Small intestine (tissue), 7 donors: ENCODE results near the gene ABLIM3. TPM values are rescaled to one million over a fixed set of nuclear protein-coding genes. Genes with fewer than 3 reads are reported as not detected.

Source experiments
- DNase-seq, 2 donors: peaks; one replicate each; pipeline versions ENCODE4 v3.0.0 to v3.0.0-alpha.2; 2013
- FAIRE-seq: peaks from 2 replicates; lab custom pipeline; 2012; peaks lifted over from hg19 to GRCh38; lab: Jason Lieb, UNC
- H3K27ac ChIP-seq, 3 donors: one replicate each; pipeline ENCODE4 v1.5.1; 2013; ENCODE audit warnings: low read length in 2 of 3, mild to moderate bottlenecking in 2 of 3, control low read depth in 1 of 3, inconsistent platforms in 1 of 3, low read depth in 1 of 3, moderate library complexity in 1 of 3
- H3K27me3 ChIP-seq, 3 donors: one replicate each; pipeline ENCODE4 v1.6.1; 2013; ENCODE audit warnings: low read length in 3 of 3, inconsistent platforms in 1 of 3; ENCODE audit not compliant: control insufficient read depth in 3 of 3, insufficient read depth in 3 of 3
- H3K36me3 ChIP-seq, 3 donors: one replicate each; pipeline ENCODE4 v1.6.1; 2013; ENCODE audit warnings: low read length in 3 of 3, inconsistent platforms in 1 of 3, low read depth in 1 of 3, mild to moderate bottlenecking in 1 of 3, moderate library complexity in 1 of 3; ENCODE audit not compliant: control insufficient read depth in 3 of 3, insufficient read depth in 2 of 3
- H3K4me1 ChIP-seq, 3 donors: one replicate each; pipeline ENCODE4 v1.6.1; 2013; ENCODE audit warnings: low read length in 2 of 3, inconsistent platforms in 1 of 3, low read depth in 1 of 3, mild to moderate bottlenecking in 1 of 3, moderate library complexity in 1 of 3; ENCODE audit not compliant: control insufficient read depth in 3 of 3, insufficient read depth in 2 of 3
- H3K4me3 ChIP-seq, 3 donors: one replicate each; pipeline ENCODE4 v1.5.1; 2013; ENCODE audit warnings: low read length in 3 of 3, control low read depth in 1 of 3, inconsistent platforms in 1 of 3, low read depth in 1 of 3, mild to moderate bottlenecking in 1 of 3, moderate library complexity in 1 of 3
- H3K9me3 ChIP-seq, 2 donors: one replicate each; pipeline ENCODE4 v1.6.1; 2013; ENCODE audit warnings: low read depth in 1 of 2, low read length in 1 of 2; ENCODE audit not compliant: control insufficient read depth in 2 of 2, insufficient read depth in 1 of 2
- WGBS, 3 donors: extraction: QIAGEN DNeasy Blood & Tissue Kit; methylation state at CpG; one replicate each; pipeline ENCODE4 v1.1.7; 2013; 5-methylcytosine and 5-hydroxymethylcytosine counted together
- polyA plus RNA-seq, 4 donors: library from polyadenylated mRNA; stranded (reverse) in 3 of 4; unstranded in 1 of 4; fragments of 200-250 nt in 3 of 4; fragments of 120-200 nt in 1 of 4; gene quantifications; one replicate each; pipeline versions ENCODE4 v1.2.1 to v1.2.3, GENCODE V29; 2013
- donor health status: healthy with polysubstance abuse.
- donor health status: control.
- donor health status: control.
- donor health status: Bipolar disorder and iron deficiency.
- donor health status: healthy.

ABLIM3 gene
- polyA plus RNA-seq, 4 donors, result 0.89 to 10.0 (median 5.3) TPM

DNA sequence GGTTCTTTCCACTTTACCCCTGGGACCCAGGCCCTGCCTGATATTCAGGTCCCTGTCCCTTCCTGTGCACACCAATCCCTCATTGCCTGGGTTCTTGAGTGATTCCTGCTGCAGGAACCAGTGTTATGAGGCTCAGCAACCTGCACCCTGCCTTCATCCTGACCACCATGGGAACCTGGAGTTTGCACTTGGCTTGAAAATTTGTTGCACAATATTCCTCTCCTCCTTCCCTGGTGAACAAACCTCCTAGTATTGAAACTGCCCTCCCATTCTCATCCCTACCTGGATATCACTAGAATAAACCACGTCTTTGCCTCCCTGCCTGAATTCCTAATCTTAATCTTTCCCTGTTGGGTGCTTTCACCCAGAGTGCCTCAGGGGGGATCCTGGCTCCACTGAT lies 78.3 kb downstream of the ABLIM3 start:
- H3K4me3 ChIP-seq, result no peak overlapping the region
- no peaks in the 10 kb centered on the region for H3K27me3 ChIP-seq
- H3K9me3 ChIP-seq, result no peaks in the 10 kb centered on the region
- no peak for FAIRE-seq
- no peak for DNase-seq
- peaks cover 0 to 5% (median 0%) of the 10 kb centered on the region in 3 donors for H3K36me3 ChIP-seq
- no peak overlapping the region for H3K27ac ChIP-seq
- WGBS, 3 donors, result 53 to 69% (median 57%) methylated on average over 1 of the region's 1 CpG
- no peaks in the 10 kb centered on the region for H3K4me1 ChIP-seq

DNA sequence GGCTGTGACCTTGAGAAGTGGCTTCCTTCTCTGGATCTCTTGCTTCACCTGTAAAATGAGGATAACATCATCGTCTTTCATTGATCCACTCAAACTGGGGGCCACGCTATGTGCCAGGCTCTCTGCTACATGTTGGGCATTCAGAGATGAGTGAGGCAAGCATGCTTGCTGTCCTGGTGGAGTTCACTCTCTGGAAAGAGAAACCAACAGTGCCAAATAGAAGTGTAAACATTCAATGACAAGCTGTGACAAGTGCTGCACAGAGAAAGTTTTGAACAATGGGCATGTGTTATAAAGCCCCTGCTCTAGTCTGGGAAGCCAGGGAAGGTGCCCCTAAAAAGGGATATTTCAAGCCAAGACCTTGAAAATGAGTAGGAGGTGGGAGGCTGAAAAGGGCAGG lies 79.5 kb downstream of the ABLIM3 start:
- WGBS, 3 donors, result 69 to 85% (median 70%) methylated on average over 2 of the region's 2 CpGs
- Histone ChIP-seq H3K9me3 (no peaks in the 10 kb centered on the region), H3K4me1 (no peaks in the 10 kb centered on the region), H3K27me3 (no peaks in the 10 kb centered on the region), H3K27ac (peak overlapping the region in 1 of 3 donors; percentile 1), H3K36me3 (peaks cover 0 to 5% (median 0%) of the 10 kb centered on the region in 3 donors), H3K4me3 (no peak overlapping the region)
- FAIRE-seq (no peak), DNase-seq (no peak)

- FAIRE-seq, result no peak
- no peak overlapping the region for H3K4me3 ChIP-seq
- H3K27me3 ChIP-seq, result no peaks in the 10 kb centered on the region
- H3K4me1 ChIP-seq, result no peaks in the 10 kb centered on the region
- H3K9me3 ChIP-seq, result no peaks in the 10 kb centered on the region
- WGBS, 3 donors, result 20 to 27% (median 25%) methylated on average over 1 of the region's 1 CpG
- no peak for DNase-seq
- H3K27ac ChIP-seq, result peak overlapping the region in 1 of 3 donors; percentile 1
- peaks cover 0 to 5% (median 0%) of the 10 kb centered on the region in 3 donors for H3K36me3 ChIP-seq
These were observed 80.0 kb downstream of the ABLIM3 start for GRCh38 chr5:149221326-149221725.

GRCh38 chr5:149221731-149222342 lies 80.5 kb downstream of the ABLIM3 start:
- no peak overlapping the region for H3K27ac ChIP-seq
- H3K27me3 ChIP-seq, result no peaks in the 10 kb centered on the region
- H3K36me3 ChIP-seq, result peaks cover 0 to 5% (median 0%) of the 10 kb centered on the region in 3 donors
- DNase-seq (no peak), FAIRE-seq (no peak)
- WGBS, 3 donors, result 66 to 82% (median 80%) methylated on average over 4 of the region's 4 CpGs
- no peaks in the 10 kb centered on the region for H3K4me1 ChIP-seq
- H3K4me3 ChIP-seq, result no peak overlapping the region
- no peaks in the 10 kb centered on the region for H3K9me3 ChIP-seq

- DNase-seq (no peak), FAIRE-seq (no peak)
- Histone ChIP-seq H3K27ac (no peak overlapping the region), H3K4me1 (no peaks in the 10 kb centered on the region), H3K27me3 (no peaks in the 10 kb centered on the region), H3K4me3 (no peak overlapping the region), H3K36me3 (peaks cover 0 to 2% (median 0%) of the 10 kb centered on the region in 3 donors), H3K9me3 (no peaks in the 10 kb centered on the region)
- WGBS, 3 donors, result 78 to 85% (median 83%) methylated on average over 11 of the region's 11 CpGs
These were observed 82.0 kb downstream of the ABLIM3 start for GRCh38 chr5:149223081-149223848.

- FAIRE-seq, result no peak
These were observed 83.0 kb downstream of the ABLIM3 start for GRCh38 chr5:149224282-149224681.

DNA sequence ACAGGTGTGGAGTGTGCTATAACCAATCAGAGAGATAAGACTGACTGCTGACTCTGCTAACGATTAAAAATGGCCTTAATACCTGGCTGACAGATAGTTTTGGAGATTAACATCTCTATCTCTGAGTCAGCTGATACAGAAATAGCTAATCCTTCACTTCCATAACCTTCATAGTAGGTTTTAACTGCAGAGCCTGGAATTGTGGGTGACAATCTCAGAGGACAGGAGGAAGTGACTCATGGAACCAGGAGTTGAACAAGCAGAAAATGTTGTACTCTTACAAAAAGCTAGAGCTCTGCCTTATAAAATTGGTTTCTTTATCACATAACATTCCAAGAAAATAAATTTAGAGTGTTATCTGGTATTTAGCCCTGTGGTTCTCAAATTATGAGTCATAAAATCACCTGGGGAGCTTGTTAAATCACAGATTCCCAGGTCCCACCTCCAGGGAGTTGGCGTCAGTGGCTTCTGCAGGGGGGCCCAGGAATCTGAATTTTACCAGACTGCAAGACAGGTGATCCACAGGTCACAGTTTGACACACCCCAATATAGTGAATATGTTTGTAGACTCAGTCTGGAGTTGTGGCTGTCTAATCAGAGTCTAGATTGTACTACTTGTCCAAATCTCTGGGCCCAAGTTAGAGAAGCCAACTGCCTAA lies 86.0 kb downstream of the ABLIM3 start:
- Histone ChIP-seq H3K9me3 (no peaks in the 10 kb centered on the region), H3K4me3 (no peak overlapping the region), H3K27me3 (peaks cover 0 to 5% (median 0%) of the 10 kb centered on the region in 3 donors), H3K27ac (peak overlapping the region in 1 of 3 donors; percentile 31), H3K4me1 (no peaks in the 10 kb centered on the region), H3K36me3 (no peaks in the 10 kb centered on the region)
- 33 to 69% (median 63%) methylated on average over 2 of the region's 2 CpGs for WGBS, 3 donors
- FAIRE-seq (no peak), DNase-seq (no peak)

More at GRCh38 chr5:149224282-149224681, 83.0 kb downstream of the ABLIM3 start:
- Histone ChIP-seq H3K4me1 (no peaks in the 10 kb centered on the region), H3K36me3 (no peaks in the 10 kb centered on the region), H3K9me3 (no peaks in the 10 kb centered on the region), H3K27me3 (peaks cover 0 to under 1% (median 0%) of the 10 kb centered on the region in 3 donors), H3K27ac (no peak overlapping the region), H3K4me3 (no peak overlapping the region)
- WGBS, 3 donors, result 75 to 84% (median 76%) methylated on average over 5 of the region's 5 CpGs
- no peak for DNase-seq

DNA sequence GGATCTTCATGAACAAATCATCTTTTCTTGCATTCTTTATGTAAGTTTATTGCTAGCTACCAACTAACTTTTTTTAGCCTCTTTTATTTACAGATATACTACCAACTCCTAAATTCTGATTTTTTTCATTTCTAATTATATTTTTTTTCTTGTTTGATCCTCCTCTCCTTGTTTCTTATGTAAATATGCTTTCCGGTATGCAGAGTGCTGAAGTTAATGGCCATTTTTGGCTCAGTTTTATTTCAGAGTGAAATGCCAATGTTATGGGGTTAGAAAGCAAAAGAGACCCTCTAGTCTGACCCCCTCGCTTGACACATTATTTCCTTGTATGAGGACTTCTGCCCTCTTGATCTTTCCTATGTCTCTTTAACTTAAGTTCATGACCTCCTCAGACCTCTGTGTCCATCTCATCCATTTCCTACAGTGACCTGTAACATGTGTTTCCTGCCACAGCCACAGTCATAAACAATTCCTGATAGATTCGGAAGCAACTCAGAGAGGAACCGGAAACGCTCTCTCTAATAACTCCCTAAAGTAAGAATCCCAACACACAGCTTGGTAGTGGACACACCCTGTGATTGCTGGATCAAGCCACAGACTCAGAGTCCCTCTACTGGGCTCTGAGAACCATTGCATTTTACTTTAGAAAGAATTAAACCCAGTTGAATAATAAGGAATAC lies 87.5 kb downstream of the ABLIM3 start:
- FAIRE-seq, result no peak
- H3K36me3 ChIP-seq, result no peaks in the 10 kb centered on the region
- DNase-seq, result peak; percentile 41 to 43
- peaks cover 0 to 8% (median 0%) of the 10 kb centered on the region in 3 donors for H3K27me3 ChIP-seq
- WGBS, 3 donors, result 27 to 31% (median 29%) methylated on average over 5 of the region's 5 CpGs
- no peak overlapping the region for H3K27ac ChIP-seq
- no peaks in the 10 kb centered on the region for H3K4me1 ChIP-seq
- no peaks in the 10 kb centered on the region for H3K9me3 ChIP-seq
- H3K4me3 ChIP-seq, result no peak overlapping the region
